HG02870 (cell line): ENCODE results near the gene DTD1.

Experiments used
- ATAC-seq: cut with Tn5 transposase; IDR thresholded peaks from one replicate; pipeline ENCODE4 v1.9.1; 2021; ENCODE audit warnings: mild to moderate bottlenecking, moderate library complexity; ENCODE audit not compliant: unreplicated experiment

DTD1 gene

GRCh38 chr20:18614244-18614643 is 26.4 kb downstream of the DTD1 start:
- ATAC-seq = no peak

- no peak for ATAC-seq
Measured at GRCh38 chr20:18615020-18615650, 27.3 kb downstream of the DTD1 start.

GRCh38 chr20:18621004-18621403 is 33.1 kb downstream of the DTD1 start:
- no peak for ATAC-seq

- ATAC-seq = no peak
Measured at GRCh38 chr20:18623156-18623910, 35.5 kb downstream of the DTD1 start.

GRCh38 chr20:18624948-18625347 is 37.1 kb downstream of the DTD1 start:
- no peak for ATAC-seq

GRCh38 chr20:18625907-18626655 is 38.2 kb downstream of the DTD1 start:
- no peak for ATAC-seq

- no peak for ATAC-seq
Measured at GRCh38 chr20:18628330-18628920, 40.6 kb downstream of the DTD1 start.

- ATAC-seq = peak; percentile 78
Measured at GRCh38 chr20:18632196-18632789, 44.4 kb downstream of the DTD1 start.

- no peak for ATAC-seq
Measured at GRCh38 chr20:18633411-18633810, 45.6 kb downstream of the DTD1 start.

- no peak for ATAC-seq
Measured at GRCh38 chr20:18634501-18634900, 46.6 kb downstream of the DTD1 start.

- ATAC-seq = no peak
Measured at GRCh38 chr20:18635380-18635779, 47.5 kb downstream of the DTD1 start.

- no peak for ATAC-seq
Measured at GRCh38 chr20:18637224-18637623, 49.4 kb downstream of the DTD1 start.

- no peak for ATAC-seq
Measured at GRCh38 chr20:18638768-18639167, 50.9 kb downstream of the DTD1 start.

GRCh38 chr20:18639501-18639979 is 51.7 kb downstream of the DTD1 start:
- no peak for ATAC-seq

GRCh38 chr20:18645196-18645745 is 57.4 kb downstream of the DTD1 start:
- ATAC-seq = no peak

- no peak for ATAC-seq
Measured at GRCh38 chr20:18645851-18646250, 58.0 kb downstream of the DTD1 start.

GRCh38 chr20:18647777-18648176 is 59.9 kb downstream of the DTD1 start:
- ATAC-seq = no peak

GRCh38 chr20:18650224-18650623 is 62.4 kb downstream of the DTD1 start:
- no peak for ATAC-seq

- ATAC-seq = no peak
Measured at GRCh38 chr20:18653736-18654447, 66.0 kb downstream of the DTD1 start.

- no peak for ATAC-seq
Measured at GRCh38 chr20:18654448-18654773, 66.6 kb downstream of the DTD1 start.
